ENCODE results near the gene ALDOA. TPM values are rescaled to one million over a fixed set of nuclear protein-coding genes. Genes with fewer than 3 reads are reported as not detected.

The ALDOA gene
- total and polyA plus RNA-seq, 10 of the 15 experiments (the other 5 are each of a cell fraction or from before 2014, with no cell fraction given) = 218 to 2,339 (median 1,095) TPM

DNA sequence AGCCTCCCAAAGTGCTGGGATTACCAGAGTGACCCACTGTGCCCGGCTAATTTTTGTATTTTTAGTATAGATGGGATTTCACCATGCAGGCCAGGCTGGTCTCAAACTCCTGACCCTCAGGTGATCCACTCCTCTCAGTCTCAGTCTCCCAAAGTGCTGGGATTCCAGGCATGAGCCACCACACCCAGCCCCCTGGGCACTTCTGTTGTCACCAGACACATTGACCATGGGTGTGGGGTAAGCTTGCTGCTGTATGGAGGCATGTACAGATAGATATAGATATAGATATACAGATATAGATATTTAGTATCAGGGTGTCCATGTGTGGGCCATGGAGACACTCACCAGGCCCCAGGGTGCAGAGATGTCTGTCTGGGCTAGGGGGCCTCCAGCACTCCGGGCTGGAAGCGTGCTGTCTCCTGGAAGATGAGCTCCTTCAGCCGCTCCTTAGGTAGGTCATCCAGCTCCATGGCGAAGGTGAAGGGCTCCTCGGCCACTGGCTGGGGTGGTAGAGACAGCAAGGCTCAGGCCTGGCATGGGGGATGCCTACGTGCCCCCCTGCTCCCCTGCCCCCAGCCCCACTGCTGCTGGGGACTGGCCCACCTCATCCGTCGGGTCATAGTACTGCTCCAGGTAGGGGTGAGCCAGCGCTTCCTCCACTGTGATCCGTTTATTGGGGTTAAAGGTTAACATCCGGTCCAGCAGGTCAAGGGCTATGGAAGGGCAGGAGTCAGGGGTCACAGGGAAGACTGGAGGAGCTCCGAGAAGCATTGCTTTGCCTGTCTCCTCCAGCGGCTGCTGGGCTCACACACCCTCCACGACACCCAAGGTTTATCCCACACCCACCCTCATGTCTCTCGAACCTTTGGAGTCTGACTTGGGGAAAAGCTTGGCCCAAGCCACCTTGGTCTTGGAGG lies 51.0 kb downstream of the ALDOA start:
- no peaks in the 10 kb centered on the region for H3K9me3 ChIP-seq (replicated peaks; ENCODE audit: control insufficient read depth, insufficient read depth, low read length)
- H3K79me2 ChIP-seq (ENCODE audit: control insufficient read depth, insufficient read depth, low read length) = no peaks in the 10 kb centered on the region
- H3K9ac ChIP-seq (ENCODE audit: control insufficient read depth, insufficient read depth, low read length) = no peak overlapping the region
- no TSS peak for BruUV-seq (replicated peaks)
- TF ChIP-seq BCL11A (IDR thresholded peaks at IDR 0.05; ENCODE audit: low read depth, low read length) (no peak), MXI1 (IDR thresholded peaks at IDR 0.05; ENCODE audit: low read depth, low read length) (no peak), CHD2 (IDR thresholded peaks at IDR 0.05; ENCODE audit: borderline replicate concordance, low read depth, low read length) (no peak), MTA2 (IDR thresholded peaks at IDR 0.05; ENCODE audit: low read depth) (no peak), SMAD5 (IDR thresholded peaks at IDR 0.05; ENCODE audit: low read depth) (no peak), RFX5 (IDR thresholded peaks at IDR 0.05; ENCODE audit: low read depth, low read length) (no peak), ZNF207 (IDR thresholded peaks at IDR 0.05; ENCODE audit: borderline replicate concordance) (no peak), GATAD2B (conservative IDR thresholded peaks at IDR 0.05; ENCODE audit: low read depth) (no peak), STAT3 (IDR thresholded peaks at IDR 0.05; ENCODE audit: low read depth, low read length) (no peak), MYC (IDR thresholded peaks at IDR 0.05; ENCODE audit: insufficient read depth, insufficient read length, insufficient replicate concordance, low read length, severe bottlenecking) (no peak), MTA3 (IDR thresholded peaks at IDR 0.05; ENCODE audit: borderline replicate concordance, low read length) (no peak)
- TF ChIP-seq, protein P1, sequence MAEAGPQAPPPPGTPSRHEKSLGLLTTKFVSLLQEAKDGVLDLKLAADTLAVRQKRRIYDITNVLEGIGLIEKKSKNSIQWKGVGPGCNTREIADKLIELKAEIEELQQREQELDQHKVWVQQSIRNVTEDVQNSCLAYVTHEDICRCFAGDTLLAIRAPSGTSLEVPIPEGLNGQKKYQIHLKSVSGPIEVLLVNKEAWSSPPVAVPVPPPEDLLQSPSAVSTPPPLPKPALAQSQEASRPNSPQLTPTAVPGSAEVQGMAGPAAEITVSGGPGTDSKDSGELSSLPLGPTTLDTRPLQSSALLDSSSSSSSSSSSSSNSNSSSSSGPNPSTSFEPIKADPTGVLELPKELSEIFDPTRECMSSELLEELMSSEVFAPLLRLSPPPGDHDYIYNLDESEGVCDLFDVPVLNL (IDR thresholded peaks at IDR 0.05; ENCODE audit: low read depth, low read length) = no peak
- TF ChIP-seq, protein P2, sequence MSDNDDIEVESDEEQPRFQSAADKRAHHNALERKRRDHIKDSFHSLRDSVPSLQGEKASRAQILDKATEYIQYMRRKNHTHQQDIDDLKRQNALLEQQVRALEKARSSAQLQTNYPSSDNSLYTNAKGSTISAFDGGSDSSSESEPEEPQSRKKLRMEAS (IDR thresholded peaks at IDR 0.05; ENCODE audit: low read depth, low read length) = no peak
- TF ChIP-seq, protein P3, sequence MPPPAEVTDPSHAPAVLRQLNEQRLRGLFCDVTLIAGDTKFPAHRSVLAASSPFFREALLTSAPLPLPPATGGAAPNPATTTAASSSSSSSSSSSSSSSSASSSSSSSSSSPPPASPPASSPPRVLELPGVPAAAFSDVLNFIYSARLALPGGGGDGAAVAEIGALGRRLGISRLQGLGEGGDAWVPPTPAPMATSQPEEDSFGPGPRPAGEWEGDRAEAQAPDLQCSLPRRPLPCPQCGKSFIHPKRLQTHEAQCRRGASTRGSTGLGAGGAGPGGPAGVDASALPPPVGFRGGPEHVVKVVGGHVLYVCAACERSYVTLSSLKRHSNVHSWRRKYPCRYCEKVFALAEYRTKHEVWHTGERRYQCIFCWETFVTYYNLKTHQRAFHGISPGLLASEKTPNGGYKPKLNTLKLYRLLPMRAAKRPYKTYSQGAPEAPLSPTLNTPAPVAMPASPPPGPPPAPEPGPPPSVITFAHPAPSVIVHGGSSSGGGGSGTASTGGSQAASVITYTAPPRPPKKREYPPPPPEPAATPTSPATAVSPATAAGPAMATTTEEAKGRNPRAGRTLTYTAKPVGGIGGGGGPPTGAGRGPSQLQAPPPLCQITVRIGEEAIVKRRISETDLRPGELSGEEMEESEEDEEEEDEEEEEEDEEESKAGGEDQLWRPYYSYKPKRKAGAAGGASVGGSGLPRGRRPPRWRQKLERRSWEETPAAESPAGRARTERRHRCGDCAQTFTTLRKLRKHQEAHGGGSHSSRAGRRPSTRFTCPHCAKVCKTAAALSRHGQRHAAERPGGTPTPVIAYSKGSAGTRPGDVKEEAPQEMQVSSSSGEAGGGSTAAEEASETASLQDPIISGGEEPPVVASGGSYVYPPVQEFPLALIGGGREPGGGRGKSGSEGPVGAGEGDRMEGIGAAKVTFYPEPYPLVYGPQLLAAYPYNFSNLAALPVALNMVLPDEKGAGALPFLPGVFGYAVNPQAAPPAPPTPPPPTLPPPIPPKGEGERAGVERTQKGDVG (CRISPR knock-in tag; IDR thresholded peaks at IDR 0.05) = no peak
- SMC1A ChIA-PET (ENCODE audit: uncharacterized antibody, unreplicated experiment) = no interaction called here
- RAD21 ChIA-PET (ENCODE audit: unreplicated experiment) = no interaction called here
- no peaks in the 10 kb centered on the region for H3K27me3 ChIP-seq (replicated peaks in 1 of 2; ENCODE audit: control insufficient read depth in 2 of 2, insufficient read depth in 2 of 2, low read length in 1 of 2)
- no peaks in the 10 kb centered on the region for H4K20me1 ChIP-seq (ENCODE audit: control insufficient read depth, insufficient read depth)
- no peak for FAIRE-seq
- WGBS (ENCODE audit: insufficient coverage, insufficient replicate concordance, low lambda C conversion rate, missing lambda C conversion rate) = 77% methylated on average over 14 of the region's 16 CpGs
- H3K4me1 ChIP-seq (ENCODE audit: control insufficient read depth, insufficient read depth, low read length) = peaks cover 2% of the 10 kb centered on the region
- POLR2A ChIA-PET = interaction anchor here (0.6 kb wide), 2 partner anchors 43 to 233 kb away, joined by 3 to 6 read pairs; no protein-coding TSS in a partner anchor
- no peak for DNase-seq (ENCODE audit: low read depth, low spot score)
- no peak overlapping the region for H3K4me3 ChIP-seq
- no peak overlapping the region for H3K4me2 ChIP-seq (ENCODE audit: control insufficient read depth, insufficient read depth)
- no peak for ATAC-seq
- intact Hi-C loops (cut with micrococcal nuclease; ENCODE audit: unreplicated experiment) (no loop called here), in situ Hi-C loops (cut with MboI) (no loop called here)
- CTCF ChIA-PET = interaction anchor here (1.0 to 1.9 kb wide), 3 partner anchors 25 to 293 kb away, joined by 3 to 7 read pairs (median 4); partner anchors contain the start of gene TBX6
- no peak overlapping the region for H3K27ac ChIP-seq (ENCODE audit: control insufficient read depth, insufficient read depth)
- H3K36me3 ChIP-seq (ENCODE audit: control insufficient read depth in 2 of 2, insufficient read depth in 2 of 2, low read length in 1 of 2) = no peaks in the 10 kb centered on the region; a peak in 1 of 4 replicates
- H2AFZ ChIP-seq (ENCODE audit: control insufficient read depth, low read depth, low read length) = no peak overlapping the region

Data from GM12878 (cell line).